ENCODE measurements around the gene KDF1.
"Not testable (repeated sequence)": the region's sequence is repeated elsewhere in the genome, so short reads cannot be mapped to it uniquely, and the experiment has no call there.

The KDF1 gene

GRCh38 chr1:26953374-26953773, 6.9 kb downstream of the KDF1 start:
- Mint-ChIP-seq H3K9me3 (peaks cover 11% of the 10 kb centered on the region), H3K27me3 (ENCODE audit: low read depth, poor library complexity) (peaks cover 54% of the 10 kb centered on the region), H3K4me1 (peaks cover 15% of the 10 kb centered on the region), H3K36me3 (ENCODE audit: low read depth) (peaks cover 3% of the 10 kb centered on the region), H3K4me3 (no peak overlapping the region), H3K27ac (no peak overlapping the region)
- no peak for DNase-seq
- no peak for TF ChIP-seq CTCF (IDR thresholded peaks at IDR 0.05)

GRCh38 chr1:26951821-26952497, 8.3 kb downstream of the KDF1 start:
- peaks cover 7% of the 10 kb centered on the region for H3K9me3 Mint-ChIP-seq
- peaks cover 40% of the 10 kb centered on the region for H3K27me3 Mint-ChIP-seq (ENCODE audit: low read depth, poor library complexity)
- H3K4me1 Mint-ChIP-seq, result peaks cover 18% of the 10 kb centered on the region
- no peak for TF ChIP-seq CTCF (IDR thresholded peaks at IDR 0.05)
- no peak overlapping the region for H3K27ac Mint-ChIP-seq
- no peak overlapping the region for H3K4me3 Mint-ChIP-seq
- DNase-seq, result no peak
- H3K36me3 Mint-ChIP-seq (ENCODE audit: low read depth), result peaks cover 10% of the 10 kb centered on the region

- H3K4me3 Mint-ChIP-seq, result no peak overlapping the region
- H3K4me1 Mint-ChIP-seq, result peaks cover 25% of the 10 kb centered on the region
- DNase-seq, result no peak
- TF ChIP-seq CTCF (IDR thresholded peaks at IDR 0.05), result no peak
- H3K9me3 Mint-ChIP-seq, result peaks cover 2% of the 10 kb centered on the region
- H3K27me3 Mint-ChIP-seq (ENCODE audit: low read depth, poor library complexity), result peaks cover 33% of the 10 kb centered on the region
- H3K36me3 Mint-ChIP-seq (ENCODE audit: low read depth), result peaks cover 17% of the 10 kb centered on the region
- no peak overlapping the region for H3K27ac Mint-ChIP-seq
Observed at GRCh38 chr1:26951216-26951615, 9.1 kb downstream of the KDF1 start.

- no peak overlapping the region for H3K27ac Mint-ChIP-seq
- no peaks in the 10 kb centered on the region for H3K9me3 Mint-ChIP-seq
- peaks cover 27% of the 10 kb centered on the region for H3K27me3 Mint-ChIP-seq (ENCODE audit: low read depth, poor library complexity)
- DNase-seq, result no peak
- H3K4me1 Mint-ChIP-seq, result peaks cover 31% of the 10 kb centered on the region
- H3K36me3 Mint-ChIP-seq (ENCODE audit: low read depth), result peaks cover 24% of the 10 kb centered on the region
- TF ChIP-seq CTCF (IDR thresholded peaks at IDR 0.05), result no peak
- no peak overlapping the region for H3K4me3 Mint-ChIP-seq
Observed at GRCh38 chr1:26950602-26951001, 9.7 kb downstream of the KDF1 start.

GRCh38 chr1:26949926-26950319, 10.3 kb downstream of the KDF1 start:
- no peak for DNase-seq
- Mint-ChIP-seq H3K4me1 (peaks cover 38% of the 10 kb centered on the region), H3K4me3 (no peak overlapping the region), H3K27ac (no peak overlapping the region), H3K36me3 (ENCODE audit: low read depth) (peaks cover 30% of the 10 kb centered on the region), H3K9me3 (no peaks in the 10 kb centered on the region), H3K27me3 (ENCODE audit: low read depth, poor library complexity) (peaks cover 20% of the 10 kb centered on the region)
- no peak for TF ChIP-seq CTCF (IDR thresholded peaks at IDR 0.05)

GRCh38 chr1:26949266-26949925, 10.9 kb downstream of the KDF1 start:
- no peak overlapping the region for H3K4me3 Mint-ChIP-seq
- no peaks in the 10 kb centered on the region for H3K9me3 Mint-ChIP-seq
- peaks cover 16% of the 10 kb centered on the region for H3K27me3 Mint-ChIP-seq (ENCODE audit: low read depth, poor library complexity)
- peaks cover 33% of the 10 kb centered on the region for H3K36me3 Mint-ChIP-seq (ENCODE audit: low read depth)
- no peak for DNase-seq
- no peak for TF ChIP-seq CTCF (IDR thresholded peaks at IDR 0.05)
- peak overlapping the region; percentile 48 for H3K27ac Mint-ChIP-seq
- peaks cover 40% of the 10 kb centered on the region for H3K4me1 Mint-ChIP-seq

GRCh38 chr1:26948725-26949057, 11.6 kb downstream of the KDF1 start:
- not testable (repeated sequence) for H3K9me3 Mint-ChIP-seq, H3K27ac Mint-ChIP-seq, H3K4me3 Mint-ChIP-seq, DNase-seq
- Mint-ChIP-seq H3K27me3 (ENCODE audit: low read depth, poor library complexity) (peaks cover 11% of the 10 kb centered on the region), H3K36me3 (ENCODE audit: low read depth) (peaks cover 40% of the 10 kb centered on the region), H3K4me1 (peaks cover 40% of the 10 kb centered on the region)
